ENCODE measurements around the gene PAK3. TPM values are rescaled to one million over a fixed set of nuclear protein-coding genes. Genes with fewer than 3 reads are reported as not detected.

PAK3 gene
- total and polyA plus RNA-seq, 2 of the 4 experiments (the other 2 are of a cell fraction) = 0.22 to 0.36 TPM

- Histone ChIP-seq H2BK120ac (ENCODE audit: low read depth, low read length) (no peak overlapping the region), H2AK9ac (replicated peaks; ENCODE audit: low read depth, low read length, poor library complexity) (no peak overlapping the region), H2BK20ac (ENCODE audit: low read depth, low read length) (no peak overlapping the region), H4K5ac (ENCODE audit: low read depth, low read length) (no peak overlapping the region), H3K79me1 (ENCODE audit: low read depth in 1 of 2, low read length in 2 of 2) (no peaks in the 10 kb centered on the region), H2BK15ac (ENCODE audit: low read depth, low read length) (no peak overlapping the region), H3K4me2 (ENCODE audit: low read depth, low read length) (no peak overlapping the region), H4K8ac (ENCODE audit: low read depth in 2 of 2, low read length in 2 of 2) (no peak overlapping the region), H4K20me1 (ENCODE audit: insufficient read depth, low read length) (no peaks in the 10 kb centered on the region), H3K4me1 (ENCODE audit: control insufficient read depth, insufficient read depth, low read length) (no peaks in the 10 kb centered on the region), H2BK5ac (ENCODE audit: low read depth, low read length, poor library complexity, severe bottlenecking) (no peak overlapping the region), H3K18ac (ENCODE audit: low read depth, low read length) (no peak overlapping the region), H2AK5ac (ENCODE audit: low read depth, low read length) (no peak overlapping the region), H3K14ac (replicated peaks; ENCODE audit: low read depth, low read length) (no peak overlapping the region), H3K56ac (ENCODE audit: extremely low read depth, insufficient read depth, low read length) (no peak overlapping the region), H3K4ac (ENCODE audit: low read depth, low read length) (no peak overlapping the region), H3K4me3 (ENCODE audit: insufficient read depth, low read depth, low read length) (no peak overlapping the region), H3K36me3 (ENCODE audit: control insufficient read depth, insufficient read depth, low read length) (no peaks in the 10 kb centered on the region), H3K9me3 (ENCODE audit: control insufficient read depth, insufficient read depth, low read length) (no peaks in the 10 kb centered on the region), H3K27ac (ENCODE audit: insufficient read depth, low read length) (no peak overlapping the region), H3K27me3 (ENCODE audit: control insufficient read depth, insufficient read depth, low read length) (peaks cover 2% of the 10 kb centered on the region; the same call in 1 of the 2 replicates), H3K9ac (ENCODE audit: low read depth, low read length) (no peak overlapping the region), H2AFZ (replicated peaks; ENCODE audit: low read length, poor library complexity) (no peak overlapping the region), H3K23ac (ENCODE audit: low read depth, low read length) (no peak overlapping the region), H3K9me1 (ENCODE audit: insufficient read depth, low read length) (no peaks in the 10 kb centered on the region), H4K91ac (ENCODE audit: insufficient read depth, low read depth, low read length) (no peak overlapping the region)
- CTCF ChIA-PET = no interaction called here
- WGBS, 2 experiments (ENCODE audit: extremely low coverage in 2 of 2, insufficient read length in 1 of 2) = no CpG with 5 or more reads among the region's 3 CpGs
- DNase-seq (no peak), ATAC-seq (ENCODE audit: low read depth) (no peak)
- POLR2A ChIA-PET (ENCODE audit: unreplicated experiment) = no interaction called here
- TF ChIP-seq SMC3 (IDR thresholded peaks at IDR 0.05; ENCODE audit: low read depth, low read length) = no peak
- no peak for TF ChIP-seq CEBPB (IDR thresholded peaks at IDR 0.05; ENCODE audit: low read depth, low read length)
- TF ChIP-seq CTCF (conservative IDR thresholded peaks at IDR 0.05; ENCODE audit: low read depth, low read length) = no peak
- TF ChIP-seq MAZ (IDR thresholded peaks at IDR 0.05; ENCODE audit: borderline replicate concordance, low read depth, low read length) = no peak
- TF ChIP-seq NFE2L2 (IDR thresholded peaks at IDR 0.05; ENCODE audit: low read depth, low read length) = no peak
- TF ChIP-seq MXI1 (IDR thresholded peaks at IDR 0.05; ENCODE audit: borderline replicate concordance, low read depth, low read length) = no peak
- no peak for TF ChIP-seq USF2 (IDR thresholded peaks at IDR 0.05; ENCODE audit: low read depth, low read length)
- no peak for TF ChIP-seq RCOR1 (IDR thresholded peaks at IDR 0.05; ENCODE audit: insufficient replicate concordance, low read length)
- TF ChIP-seq MAFK (IDR thresholded peaks at IDR 0.05; ENCODE audit: low read depth, low read length) = no peak
- no peak for TF ChIP-seq RFX5 (IDR thresholded peaks at IDR 0.05; ENCODE audit: low read depth, low read length)
- intact Hi-C loops (cut with micrococcal nuclease) = no loop called here
- dilution Hi-C loops (cut with HindIII; ENCODE audit: low sequenced_read_pairs, unreplicated experiment) = no loop called here
- in situ Hi-C loops (cut with MboI; ENCODE audit: low sequenced_read_pairs) = no loop called here
- BruUV-seq (replicated peaks) = no TSS peak
Observed at GRCh38 chrX:111151764-111152163, 55.8 kb downstream of the PAK3 start.
